ENCODE results near the gene MROH8. TPM values are rescaled to one million over a fixed set of nuclear protein-coding genes. Genes with fewer than 3 reads are reported as not detected.

MROH8 gene
- total RNA-seq, result 1 to 10 TPM; 5.0 to 5.2 TPM

GRCh38 chr20:37178839-37179682, at the start of gene MROH8, which contains the start of gene RPN2:
Gene MROH8, minus strand, starts transcription at chr20:37179548.
Gene RPN2, plus strand, starts transcription at chr20:37179330. Its CDS starts 27 bp downstream, at chr20:37179357.
- H3K27ac Mint-ChIP-seq, result peak within 1 kb of the TSS; percentile 99
- DNase-seq (peak; percentile 95 to 97), ATAC-seq (replicated peaks in 1 of 2) (peak; percentile 97 to 99)
- no peaks in the 10 kb centered on the region for H3K27me3 Mint-ChIP-seq (ENCODE audit: low read depth)
- peak within 1 kb of the TSS; percentile 94 to 99 for H3K4me3 Mint-ChIP-seq
- no peaks in the 10 kb centered on the region for H3K9me3 Mint-ChIP-seq
- H3K36me3 Mint-ChIP-seq (ENCODE audit: insufficient read depth in 2 of 2), result peaks cover 11 to 16% of the 10 kb centered on the region in 2 donors
- peaks cover 36% of the 10 kb centered on the region for H3K4me1 Mint-ChIP-seq (ENCODE audit: low read depth)

GRCh38 chr20:37228656-37229055, 49.3 kb upstream of the MROH8 start:
- H3K27me3 Mint-ChIP-seq (ENCODE audit: low read depth), result no peaks in the 10 kb centered on the region
- no peak overlapping the region for H3K27ac Mint-ChIP-seq
- DNase-seq (no peak), ATAC-seq (replicated peaks in 1 of 2) (no peak)
- H3K36me3 Mint-ChIP-seq (ENCODE audit: insufficient read depth in 2 of 2), result peaks cover 12 to 33% of the 10 kb centered on the region in 2 donors
- no peaks in the 10 kb centered on the region for H3K9me3 Mint-ChIP-seq
- no peak overlapping the region for H3K4me3 Mint-ChIP-seq
- no peaks in the 10 kb centered on the region for H3K4me1 Mint-ChIP-seq (ENCODE audit: low read depth)

- ATAC-seq (replicated peaks in 1 of 2) (no peak), DNase-seq (no peak)
- Mint-ChIP-seq H3K9me3 (no peaks in the 10 kb centered on the region), H3K4me3 (no peak overlapping the region), H3K36me3 (ENCODE audit: insufficient read depth in 2 of 2) (peaks cover 12 to 35% of the 10 kb centered on the region in 2 donors), H3K4me1 (ENCODE audit: low read depth) (no peaks in the 10 kb centered on the region), H3K27me3 (ENCODE audit: low read depth) (no peaks in the 10 kb centered on the region), H3K27ac (no peak overlapping the region)
These were observed 48.7 kb upstream of the MROH8 start for GRCh38 chr20:37228082-37228481.

GRCh38 chr20:37226889-37227288, 47.5 kb upstream of the MROH8 start:
- no peak overlapping the region for H3K4me3 Mint-ChIP-seq
- DNase-seq, result no peak
- no peaks in the 10 kb centered on the region for H3K9me3 Mint-ChIP-seq
- ATAC-seq (replicated peaks in 1 of 2), result no peak
- H3K27ac Mint-ChIP-seq, result no peak overlapping the region
- H3K36me3 Mint-ChIP-seq (ENCODE audit: insufficient read depth in 2 of 2), result peaks cover 9 to 29% of the 10 kb centered on the region in 2 donors
- no peaks in the 10 kb centered on the region for H3K4me1 Mint-ChIP-seq (ENCODE audit: low read depth)
- H3K27me3 Mint-ChIP-seq (ENCODE audit: low read depth), result no peaks in the 10 kb centered on the region

- DNase-seq, result no peak
- Mint-ChIP-seq H3K27me3 (ENCODE audit: low read depth) (no peaks in the 10 kb centered on the region), H3K4me3 (no peak overlapping the region), H3K36me3 (ENCODE audit: insufficient read depth in 2 of 2) (peaks cover 9 to 28% of the 10 kb centered on the region in 2 donors), H3K4me1 (ENCODE audit: low read depth) (no peaks in the 10 kb centered on the region), H3K9me3 (no peaks in the 10 kb centered on the region), H3K27ac (no peak overlapping the region)
- no peak for ATAC-seq (replicated peaks in 1 of 2)
These were observed 45.8 kb upstream of the MROH8 start for GRCh38 chr20:37225146-37225545.

GRCh38 chr20:37223053-37223452, 43.7 kb upstream of the MROH8 start:
- H3K27ac Mint-ChIP-seq, result no peak overlapping the region

GRCh38 chr20:37222086-37222485, 42.7 kb upstream of the MROH8 start:
- H3K36me3 Mint-ChIP-seq (ENCODE audit: insufficient read depth in 2 of 2), result peaks cover 5 to 32% of the 10 kb centered on the region in 2 donors
- H3K9me3 Mint-ChIP-seq, result no peaks in the 10 kb centered on the region

More at GRCh38 chr20:37223053-37223452, 43.7 kb upstream of the MROH8 start:
- H3K4me1 Mint-ChIP-seq (ENCODE audit: low read depth), result peaks cover 5% of the 10 kb centered on the region
- ATAC-seq (replicated peaks in 1 of 2) (peak; percentile 24 to 66), DNase-seq (no peak)
- no peaks in the 10 kb centered on the region for H3K27me3 Mint-ChIP-seq (ENCODE audit: low read depth)
- no peaks in the 10 kb centered on the region for H3K9me3 Mint-ChIP-seq
- H3K4me3 Mint-ChIP-seq, result no peak overlapping the region
- peaks cover 5 to 37% of the 10 kb centered on the region in 2 donors for H3K36me3 Mint-ChIP-seq (ENCODE audit: insufficient read depth in 2 of 2)

GRCh38 chr20:37220731-37221130, 41.4 kb upstream of the MROH8 start:
- Mint-ChIP-seq H3K27me3 (ENCODE audit: low read depth) (no peaks in the 10 kb centered on the region), H3K9me3 (no peaks in the 10 kb centered on the region), H3K4me3 (no peak overlapping the region), H3K27ac (no peak overlapping the region), H3K36me3 (ENCODE audit: insufficient read depth in 2 of 2) (peaks cover 5 to 32% of the 10 kb centered on the region in 2 donors), H3K4me1 (ENCODE audit: low read depth) (peaks cover 5% of the 10 kb centered on the region)
- DNase-seq (no peak), ATAC-seq (replicated peaks in 1 of 2) (no peak)

More at GRCh38 chr20:37222086-37222485, 42.7 kb upstream of the MROH8 start:
- ATAC-seq (replicated peaks in 1 of 2), result no peak
- Mint-ChIP-seq H3K27ac (no peak overlapping the region), H3K4me1 (ENCODE audit: low read depth) (peaks cover 5% of the 10 kb centered on the region), H3K4me3 (no peak overlapping the region), H3K27me3 (ENCODE audit: low read depth) (no peaks in the 10 kb centered on the region)
- DNase-seq, result no peak

GRCh38 chr20:37219751-37220668, 40.7 kb upstream of the MROH8 start:
- ATAC-seq (replicated peaks in 1 of 2), result no peak
- Mint-ChIP-seq H3K27ac (peak overlapping the region; percentile 36), H3K9me3 (no peaks in the 10 kb centered on the region), H3K4me3 (no peak overlapping the region), H3K4me1 (ENCODE audit: low read depth) (peaks cover 5% of the 10 kb centered on the region), H3K36me3 (ENCODE audit: insufficient read depth in 2 of 2) (peaks cover 5 to 31% of the 10 kb centered on the region in 2 donors), H3K27me3 (ENCODE audit: low read depth) (no peaks in the 10 kb centered on the region)
- DNase-seq, result no peak

- no peak overlapping the region for H3K4me3 Mint-ChIP-seq
- DNase-seq (no peak), ATAC-seq (replicated peaks in 1 of 2) (no peak)
- H3K36me3 Mint-ChIP-seq (ENCODE audit: insufficient read depth in 2 of 2), result peaks cover 5 to 30% of the 10 kb centered on the region in 2 donors
- peak overlapping the region; percentile 15 for H3K27ac Mint-ChIP-seq
- peaks cover 5% of the 10 kb centered on the region for H3K4me1 Mint-ChIP-seq (ENCODE audit: low read depth)
- H3K9me3 Mint-ChIP-seq, result no peaks in the 10 kb centered on the region
- no peaks in the 10 kb centered on the region for H3K27me3 Mint-ChIP-seq (ENCODE audit: low read depth)
These were observed 39.6 kb upstream of the MROH8 start for GRCh38 chr20:37218976-37219375.

- Mint-ChIP-seq H3K36me3 (ENCODE audit: insufficient read depth in 2 of 2) (peaks cover 5 to 30% of the 10 kb centered on the region in 2 donors), H3K27ac (no peak overlapping the region), H3K4me1 (ENCODE audit: low read depth) (peaks cover 5% of the 10 kb centered on the region), H3K4me3 (no peak overlapping the region), H3K27me3 (ENCODE audit: low read depth) (no peaks in the 10 kb centered on the region), H3K9me3 (no peaks in the 10 kb centered on the region)
- no peak for ATAC-seq (replicated peaks in 1 of 2)
- no peak for DNase-seq
These were observed 39.1 kb upstream of the MROH8 start for GRCh38 chr20:37218441-37218840.

- H3K36me3 Mint-ChIP-seq (ENCODE audit: insufficient read depth in 2 of 2), result peaks cover 1 to 28% of the 10 kb centered on the region in 2 donors
- no peaks in the 10 kb centered on the region for H3K9me3 Mint-ChIP-seq
- no peak overlapping the region for H3K27ac Mint-ChIP-seq
- H3K4me1 Mint-ChIP-seq (ENCODE audit: low read depth), result no peaks in the 10 kb centered on the region
- H3K4me3 Mint-ChIP-seq, result no peak overlapping the region
- no peak for ATAC-seq (replicated peaks in 1 of 2)
- no peak for DNase-seq
- H3K27me3 Mint-ChIP-seq (ENCODE audit: low read depth), result no peaks in the 10 kb centered on the region
These were observed 30.4 kb upstream of the MROH8 start for GRCh38 chr20:37209661-37210314.

Measured in activated T-cell treated with anti-CD3 and anti-CD28 coated beads, Interleukin-2, amount 50 U/mL, for 72 hours (primary cell).